ENCODE measurements around the gene ASCC3. TPM values are rescaled to one million over a fixed set of nuclear protein-coding genes. Genes with fewer than 3 reads are reported as not detected.

Gene ASCC3
- polyA plus RNA-seq, 1 donor from 2014 or later: 30.3 TPM

DNA sequence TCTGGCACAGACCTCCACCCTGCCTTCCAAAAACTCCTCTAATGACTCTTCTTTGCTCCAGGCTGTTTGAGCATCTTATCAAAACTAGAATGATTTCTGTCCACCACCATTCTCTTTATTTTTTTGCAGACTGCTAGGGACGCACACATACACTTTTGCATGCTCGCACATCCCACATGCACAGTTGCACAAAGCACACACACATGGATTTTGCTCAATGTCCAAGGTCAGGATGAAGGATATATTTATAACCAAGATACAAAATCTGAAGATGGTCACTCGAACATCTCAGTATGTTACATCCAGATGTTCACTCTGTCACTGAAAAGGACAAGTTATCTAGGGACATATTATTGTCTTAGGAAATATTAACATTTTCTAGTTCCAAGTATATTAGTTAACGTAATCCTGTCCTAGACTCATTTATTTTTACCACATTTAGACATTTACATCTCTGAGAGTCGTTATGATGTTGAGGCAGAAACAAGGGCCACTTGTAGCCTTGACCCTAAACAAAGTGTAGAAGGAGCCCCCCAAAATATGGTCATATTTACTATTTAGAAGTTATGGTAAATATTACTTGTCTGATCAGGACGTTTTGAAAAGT is 413.0 kb downstream of the ASCC3 start:
- Mint-ChIP-seq H3K4me1 (peaks cover 10 to 16% (median 11%) of the 10 kb centered on the region in 3 donors), H3K27me3 (peaks cover 63% of the 10 kb centered on the region), H3K27ac (peak overlapping the region; percentile 62 to 84 (median 67)), H3K4me3 (peak overlapping the region in 3 of 4 donors; percentile 2 to 43 (median 13)), H3K9me3 (peaks cover 7 to 17% (median 17%) of the 10 kb centered on the region in 3 donors), H3K36me3 (peaks cover 1% of the 10 kb centered on the region)

DNA sequence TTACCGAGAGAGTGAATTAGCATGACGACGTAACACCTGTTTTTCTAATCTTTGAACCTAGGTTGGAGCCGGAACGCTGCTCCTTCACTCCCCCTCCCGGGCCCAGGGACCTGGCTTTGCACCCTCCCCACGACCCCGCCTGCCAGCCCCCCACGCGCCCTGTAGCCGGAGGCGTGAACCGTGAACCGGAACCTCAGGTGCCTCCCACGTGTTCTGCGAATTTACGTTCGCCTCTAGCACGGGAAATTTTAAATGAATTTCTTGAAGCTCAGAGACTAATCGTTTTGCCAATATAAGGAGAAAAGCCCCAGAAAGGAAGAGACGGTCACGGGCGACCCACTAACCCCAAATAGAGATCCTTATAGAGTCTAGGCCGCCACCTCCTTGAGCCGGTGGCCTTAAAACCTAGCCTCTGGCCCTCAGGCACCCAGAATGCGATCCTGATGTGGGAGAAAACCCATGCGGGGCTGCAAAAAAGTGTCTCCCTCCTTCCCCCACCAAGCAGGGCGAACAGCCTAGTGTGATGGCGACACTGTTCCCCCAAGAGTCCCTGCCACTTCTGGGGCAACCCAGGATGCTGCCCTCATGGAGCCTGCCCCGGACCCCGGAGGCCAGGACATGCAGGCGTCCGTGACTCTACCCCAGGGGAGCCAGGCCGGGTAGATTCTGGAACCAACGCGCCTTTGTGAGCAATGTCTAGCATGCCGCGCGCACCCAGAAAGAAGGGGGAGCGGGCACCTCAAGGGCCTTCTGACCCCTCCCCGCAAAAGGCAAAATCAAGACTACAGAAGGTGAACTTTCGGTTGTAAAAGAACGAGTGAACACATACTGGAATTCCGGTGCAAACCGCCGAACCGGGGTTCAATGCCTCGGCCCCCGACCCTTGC is 413.8 kb downstream of the ASCC3 start:
- H3K9me3 Mint-ChIP-seq: peaks cover 7 to 18% (median 17%) of the 10 kb centered on the region in 3 donors
- peaks cover 63% of the 10 kb centered on the region for H3K27me3 Mint-ChIP-seq
- H3K27ac Mint-ChIP-seq: peak overlapping the region; percentile 62 to 92 (median 84)
- H3K4me3 Mint-ChIP-seq: peak overlapping the region in 3 of 4 donors; percentile 2 to 71 (median 36)
- H3K36me3 Mint-ChIP-seq: peaks cover 1% of the 10 kb centered on the region
- peaks cover 10 to 20% (median 13%) of the 10 kb centered on the region in 3 donors for H3K4me1 Mint-ChIP-seq

DNA sequence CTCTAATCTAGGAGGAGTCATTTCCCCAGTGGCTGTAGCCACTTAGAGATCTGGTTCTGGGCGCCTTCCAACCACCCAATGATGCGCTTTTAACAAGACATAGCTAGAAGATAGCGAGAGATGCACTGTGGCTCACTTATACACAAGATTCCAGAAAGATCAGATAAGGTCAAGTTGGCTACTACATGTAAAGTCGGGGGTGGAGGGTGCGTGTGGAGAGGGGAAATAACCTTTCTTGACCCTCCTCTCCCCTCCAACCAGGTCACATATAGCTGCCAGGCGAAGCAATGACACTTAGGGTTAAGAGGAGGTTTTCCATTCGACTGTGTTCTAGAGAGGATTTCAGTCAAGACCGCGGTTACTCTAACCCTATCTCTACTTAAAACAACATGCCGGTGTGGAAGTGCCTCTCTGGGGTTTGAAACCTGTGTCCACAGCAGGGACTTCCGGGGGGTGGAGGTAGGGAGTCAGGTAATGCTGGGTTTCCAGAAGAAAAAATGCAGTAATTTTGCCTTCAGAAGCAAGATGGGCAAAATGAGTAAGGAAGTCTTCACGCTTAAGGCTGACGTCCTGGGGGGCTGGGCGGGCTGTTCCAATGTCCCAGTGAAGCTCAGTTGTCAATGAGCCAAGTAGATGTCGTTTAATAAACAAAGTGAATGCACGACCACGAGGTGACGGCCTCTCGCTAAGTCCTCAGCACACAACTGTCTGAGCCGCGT is 414.6 kb downstream of the ASCC3 start:
- Mint-ChIP-seq H3K4me1 (peaks cover 13 to 26% (median 13%) of the 10 kb centered on the region in 3 donors), H3K4me3 (peak overlapping the region in 3 of 4 donors; percentile 36 to 71 (median 45)), H3K27ac (peak overlapping the region; percentile 62 to 92 (median 91))

DNA sequence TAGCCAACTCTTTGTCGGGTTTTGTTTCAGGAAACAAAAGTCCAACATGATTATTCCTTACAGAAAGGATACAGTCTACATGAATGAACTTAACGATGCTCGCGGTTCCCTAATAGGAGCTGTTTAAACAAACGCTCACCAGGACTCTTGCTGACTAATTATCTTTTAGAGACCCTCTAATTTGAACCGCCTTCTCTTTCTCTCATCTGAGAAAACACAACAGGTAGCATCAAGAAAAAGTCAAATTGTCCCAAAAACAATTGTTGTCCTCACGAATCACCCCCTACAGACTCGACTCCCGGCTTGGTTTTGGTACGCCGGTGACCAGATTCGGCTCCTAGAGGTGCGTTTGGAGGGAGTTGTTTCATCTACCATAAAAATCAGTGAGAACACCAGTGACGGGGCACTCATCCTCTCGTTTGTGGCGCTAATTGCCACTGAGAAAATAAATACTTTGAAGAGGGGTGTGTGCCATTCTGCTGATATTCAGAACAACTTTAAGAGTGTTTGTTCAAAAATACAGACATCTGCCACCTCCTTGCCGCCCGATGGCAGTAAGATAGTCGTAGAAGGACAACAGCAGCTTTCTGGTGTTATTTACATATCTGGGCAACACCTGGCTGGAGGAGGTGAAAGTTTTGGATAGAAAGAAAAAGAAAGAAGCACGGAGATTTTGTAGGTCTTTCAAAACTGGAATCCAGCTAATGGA is 415.3 kb downstream of the ASCC3 start:
- peaks cover 66% of the 10 kb centered on the region for H3K27me3 Mint-ChIP-seq
- H3K9me3 Mint-ChIP-seq: peaks cover 7 to 18% (median 17%) of the 10 kb centered on the region in 3 donors
- peak overlapping the region; percentile 64 to 76 (median 74) for H3K4me3 Mint-ChIP-seq
- peaks cover 13 to 29% (median 13%) of the 10 kb centered on the region in 3 donors for H3K4me1 Mint-ChIP-seq
- H3K27ac Mint-ChIP-seq: peak overlapping the region; percentile 62 to 92 (median 91)
- H3K36me3 Mint-ChIP-seq: peaks cover 4% of the 10 kb centered on the region

More for the DNA sequence above, 414.6 kb downstream of the ASCC3 start:
- Mint-ChIP-seq H3K27me3 (peaks cover 68% of the 10 kb centered on the region), H3K36me3 (peaks cover 4% of the 10 kb centered on the region), H3K9me3 (peaks cover 7 to 18% (median 17%) of the 10 kb centered on the region in 3 donors)

DNA sequence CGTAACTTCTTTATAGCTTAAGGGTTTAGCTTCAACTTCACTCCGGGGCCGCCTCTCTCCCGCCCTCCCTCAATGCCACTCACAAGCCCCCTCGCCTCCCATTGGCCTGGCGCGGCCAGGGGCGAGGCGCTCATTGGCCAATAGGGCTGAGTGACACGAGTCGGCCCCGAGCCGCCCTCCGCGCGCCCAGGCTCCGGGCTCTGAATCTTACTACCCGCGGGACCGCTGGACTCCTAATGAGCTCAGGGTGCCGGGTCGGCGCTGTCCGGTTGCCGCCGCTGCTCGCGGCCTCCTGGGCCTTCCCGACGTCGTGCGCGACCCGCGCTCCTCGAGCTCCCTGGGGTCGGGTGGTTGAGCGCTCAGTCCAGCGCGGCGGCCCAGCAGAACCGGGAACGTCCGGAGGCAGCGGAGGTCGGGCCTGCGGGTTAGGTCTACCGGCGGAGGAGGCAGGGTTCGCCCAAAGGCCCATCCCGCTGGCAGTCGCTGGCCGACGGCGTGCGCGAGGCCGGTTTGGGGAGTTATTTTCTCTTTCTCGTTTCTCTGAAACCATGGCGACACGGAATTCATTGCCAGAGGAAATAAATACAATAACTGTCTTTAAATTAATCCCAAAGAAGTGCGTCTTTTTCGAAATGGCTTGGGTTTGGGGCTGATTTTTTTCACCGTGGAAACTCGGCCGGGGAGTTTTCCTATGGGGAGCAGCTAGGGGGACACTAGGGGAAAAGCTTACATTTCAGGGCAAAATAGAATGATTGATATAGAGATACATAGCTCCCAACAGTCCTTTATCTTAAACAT is 416.0 kb downstream of the ASCC3 start, which contains the start of gene SIM1:
Gene SIM1 (minus strand): TSS at position 19 of the 798 bp plus-strand sequence. CDS start 1,453 bp downstream, outside the sequence.
- peak within 1 kb of the TSS; percentile 64 to 76 (median 72) for H3K4me3 Mint-ChIP-seq
- peak within 1 kb of the TSS; percentile 53 to 95 (median 83) for H3K27ac Mint-ChIP-seq
- H3K36me3 Mint-ChIP-seq: peaks cover 4% of the 10 kb centered on the region
- H3K27me3 Mint-ChIP-seq: peaks cover 68% of the 10 kb centered on the region
- peaks cover 7 to 18% (median 17%) of the 10 kb centered on the region in 3 donors for H3K9me3 Mint-ChIP-seq
- H3K4me1 Mint-ChIP-seq: peaks cover 13 to 29% (median 13%) of the 10 kb centered on the region in 3 donors

DNA sequence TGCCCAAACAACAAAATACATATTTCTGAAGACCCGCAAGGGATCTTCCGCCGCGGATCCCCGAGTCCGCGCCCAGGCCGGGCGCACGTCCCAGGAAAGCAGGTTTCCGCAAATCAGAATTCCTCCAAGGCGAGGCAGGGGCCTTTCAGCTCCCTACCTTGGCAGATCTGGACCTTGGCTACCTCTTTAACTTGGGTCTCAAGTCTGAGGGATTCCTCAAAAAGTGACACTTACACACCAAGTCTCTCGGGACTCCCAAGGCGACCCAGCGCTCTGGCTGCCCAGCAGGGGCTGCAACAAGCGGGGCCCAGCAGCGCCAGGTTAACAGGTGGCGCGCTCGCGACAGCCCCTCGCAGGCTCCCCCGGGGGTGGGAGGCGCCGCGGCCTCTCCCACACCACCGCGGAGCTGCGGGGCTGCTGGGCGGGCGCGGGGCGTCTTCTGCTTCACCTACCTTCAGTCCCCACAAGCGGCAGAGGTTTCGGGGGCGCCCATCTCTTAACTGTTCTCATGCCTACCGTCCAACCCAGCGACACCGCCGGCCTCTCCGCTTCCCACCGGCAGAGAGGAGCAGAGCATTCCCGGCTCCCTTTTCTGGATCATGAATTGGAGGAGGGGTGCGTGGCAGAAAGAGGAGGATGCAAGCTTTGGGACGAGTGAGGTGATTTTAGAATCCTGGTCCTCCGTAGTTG is 416.8 kb downstream of the ASCC3 start:
- Mint-ChIP-seq H3K9me3 (peaks cover 7 to 21% (median 18%) of the 10 kb centered on the region in 3 donors), H3K36me3 (peaks cover 4% of the 10 kb centered on the region), H3K4me1 (peaks cover 13 to 29% (median 13%) of the 10 kb centered on the region in 3 donors), H3K4me3 (peak overlapping the region in 2 of 4 donors; percentile 8 to 55), H3K27me3 (peaks cover 69% of the 10 kb centered on the region), H3K27ac (peak overlapping the region in 2 of 3 donors; percentile 83 to 95)

DNA sequence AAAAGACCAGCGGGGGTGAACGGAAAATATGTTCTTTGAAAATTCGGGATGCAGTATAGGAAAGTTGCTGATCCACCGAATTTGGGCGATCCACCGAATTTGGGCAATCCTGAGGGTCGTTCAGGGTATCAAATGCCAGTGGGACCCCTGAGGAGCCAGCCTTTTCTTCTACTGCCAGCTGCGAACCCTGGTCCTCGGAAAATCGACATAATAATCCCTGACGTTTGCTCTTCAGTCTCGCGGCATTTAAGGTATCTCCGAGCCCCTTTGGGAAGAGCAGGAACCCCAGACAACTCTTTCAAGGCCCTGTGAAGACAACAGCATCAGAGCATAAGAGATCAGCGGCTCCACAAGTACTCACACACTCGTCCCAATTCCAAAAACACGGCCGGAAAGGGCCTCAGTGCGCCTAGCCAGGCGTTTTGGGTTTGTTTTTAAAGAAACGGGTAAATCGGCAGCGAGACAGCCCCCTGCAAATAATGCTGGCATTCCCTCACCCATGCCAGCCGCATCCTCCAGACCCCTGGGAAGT is 417.4 kb downstream of the ASCC3 start:
- peaks cover 73% of the 10 kb centered on the region for H3K27me3 Mint-ChIP-seq
- H3K9me3 Mint-ChIP-seq: peaks cover 7 to 24% (median 22%) of the 10 kb centered on the region in 3 donors
- peaks cover 4% of the 10 kb centered on the region for H3K36me3 Mint-ChIP-seq
- H3K4me3 Mint-ChIP-seq: peak overlapping the region in 3 of 4 donors; percentile 51 to 56 (median 55)
- H3K4me1 Mint-ChIP-seq: peaks cover 13 to 29% (median 13%) of the 10 kb centered on the region in 3 donors
- peak overlapping the region; percentile 53 to 95 (median 83) for H3K27ac Mint-ChIP-seq

DNA sequence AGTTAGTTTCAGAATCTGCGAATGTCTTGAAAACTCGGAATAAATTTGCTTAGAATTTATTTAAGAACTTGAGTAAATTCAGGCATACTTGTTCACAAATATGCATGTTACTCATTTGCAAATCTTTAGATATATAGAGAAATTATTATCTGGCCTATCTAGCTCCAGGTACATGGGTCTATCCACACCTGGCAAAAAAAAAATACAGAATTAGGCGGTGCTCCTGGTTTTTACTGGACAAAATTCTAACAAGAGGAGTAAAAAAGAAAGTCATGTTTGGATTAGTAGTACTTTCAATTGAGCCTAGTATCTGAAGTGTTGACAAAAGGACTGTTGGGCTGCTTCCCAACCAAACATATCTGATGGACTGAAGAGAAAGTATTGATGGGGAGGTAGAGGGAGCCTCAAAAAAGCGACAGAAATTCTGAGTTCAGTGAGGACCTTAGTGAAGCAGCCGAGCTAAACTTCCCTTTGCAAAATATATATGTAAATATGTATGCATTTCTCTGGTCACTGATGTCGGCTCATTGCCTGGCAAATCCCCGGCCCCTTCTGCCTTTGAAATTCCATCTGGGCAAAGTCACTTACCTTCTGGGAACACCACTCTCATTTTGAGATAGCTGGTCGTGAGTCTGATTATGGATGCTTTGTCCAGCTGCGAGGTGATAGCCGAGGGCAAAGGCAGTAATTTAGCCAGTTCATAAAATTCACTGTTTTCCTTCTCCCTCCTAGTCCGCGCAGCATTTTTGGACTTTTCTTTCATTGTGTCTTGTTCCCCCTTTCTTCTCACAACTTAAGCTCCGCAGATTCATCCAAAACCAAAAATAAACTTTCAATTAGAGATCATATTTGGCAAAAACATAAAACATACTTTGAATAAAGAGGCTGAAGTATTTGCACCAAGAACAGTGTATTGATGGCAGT is 418.2 kb downstream of the ASCC3 start:
- Mint-ChIP-seq H3K27ac (peak overlapping the region in 2 of 3 donors; percentile 91 to 95), H3K4me1 (peaks cover 12 to 27% (median 13%) of the 10 kb centered on the region in 3 donors), H3K27me3 (peaks cover 72% of the 10 kb centered on the region), H3K9me3 (peaks cover 5 to 22% (median 22%) of the 10 kb centered on the region in 3 donors), H3K4me3 (peak overlapping the region in 2 of 4 donors; percentile 1 to 56), H3K36me3 (peaks cover 2% of the 10 kb centered on the region)

DNA sequence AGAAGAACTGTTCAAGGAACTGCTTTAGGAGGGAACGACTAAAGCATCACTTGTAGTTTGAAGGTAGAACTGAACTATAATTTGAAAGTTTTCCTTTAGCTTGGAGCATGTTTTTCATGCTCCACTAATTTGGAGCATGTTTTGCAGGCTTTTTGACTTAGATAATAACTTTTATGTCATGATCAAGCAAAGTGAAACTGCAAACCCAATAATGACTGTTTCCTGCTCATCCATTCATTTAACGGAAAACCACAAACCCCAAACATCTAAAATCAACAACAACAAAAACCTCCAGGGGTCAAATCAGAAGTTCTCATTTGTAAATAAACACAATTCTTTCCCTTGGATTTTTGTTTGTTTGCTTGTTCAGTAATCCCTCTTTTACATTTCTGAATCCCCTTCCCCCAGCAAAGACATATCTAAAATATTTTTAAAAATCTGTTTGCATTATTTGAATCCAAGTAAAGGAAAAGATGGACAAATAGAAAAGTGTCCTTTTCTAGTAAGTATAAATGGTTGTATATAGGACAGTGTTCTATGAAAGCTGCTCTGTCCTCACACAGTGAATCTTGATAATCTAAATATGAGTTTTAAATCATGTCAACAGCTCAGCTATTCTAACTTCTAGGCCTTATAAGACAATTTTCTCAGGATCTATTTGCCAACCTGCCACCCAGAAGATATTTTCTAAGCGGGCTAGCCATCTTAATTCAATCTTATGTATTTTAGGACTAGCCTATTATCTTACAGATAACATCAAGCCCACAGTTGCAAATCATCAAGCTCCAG is 419.0 kb downstream of the ASCC3 start:
- Mint-ChIP-seq H3K36me3 (peaks cover 2% of the 10 kb centered on the region), H3K4me3 (peak overlapping the region in 3 of 4 donors; percentile 43 to 72 (median 56)), H3K27me3 (peaks cover 68% of the 10 kb centered on the region), H3K9me3 (peaks cover 4 to 21% (median 20%) of the 10 kb centered on the region in 3 donors), H3K27ac (peak overlapping the region; percentile 31 to 91 (median 59)), H3K4me1 (peaks cover 9 to 26% (median 13%) of the 10 kb centered on the region in 3 donors)

DNA sequence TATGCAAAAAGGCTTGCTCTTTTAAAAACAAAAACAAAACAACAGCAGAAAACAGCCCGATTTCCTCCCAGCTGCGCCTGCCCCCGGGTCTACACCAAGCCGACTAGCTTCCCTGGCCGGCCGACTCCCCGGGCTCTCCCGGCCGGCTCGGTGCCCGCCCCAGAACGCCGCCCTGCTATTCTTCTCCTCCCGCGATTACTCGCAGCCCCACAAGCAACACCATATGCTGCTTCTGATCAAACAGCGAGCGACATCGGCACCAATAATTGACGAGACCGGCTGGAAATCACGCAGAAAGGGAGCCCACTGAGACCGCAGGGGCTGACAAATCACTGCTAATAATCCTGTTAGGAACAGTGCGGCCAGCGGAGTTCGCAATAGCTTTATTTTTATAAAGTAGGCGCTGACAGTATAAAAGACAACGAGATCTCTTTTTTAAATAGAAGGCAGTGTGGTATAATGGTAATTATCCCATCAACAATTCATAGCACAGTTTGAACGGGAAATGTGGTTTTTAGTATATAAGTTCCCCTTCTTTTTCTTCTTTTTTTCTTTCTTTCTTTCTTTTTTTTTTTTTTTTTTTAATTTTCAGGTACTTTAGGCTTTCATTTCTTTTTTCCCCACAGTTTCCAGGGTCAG is 419.7 kb downstream of the ASCC3 start:
- H3K4me3 Mint-ChIP-seq: peak overlapping the region in 3 of 4 donors; percentile 43 to 72 (median 56)
- H3K27ac Mint-ChIP-seq: peak overlapping the region in 2 of 3 donors; percentile 46 to 91

More for the DNA sequence above, 419.7 kb downstream of the ASCC3 start:
- peaks cover 6 to 23% (median 8%) of the 10 kb centered on the region in 3 donors for H3K4me1 Mint-ChIP-seq
- H3K27me3 Mint-ChIP-seq: peaks cover 67% of the 10 kb centered on the region
- peaks cover 3 to 22% (median 21%) of the 10 kb centered on the region in 3 donors for H3K9me3 Mint-ChIP-seq
- peaks cover 2% of the 10 kb centered on the region for H3K36me3 Mint-ChIP-seq
